KMS-11 (cell line): Measurements from ENCODE around the gene FOXA2.

Source experiments
- H2AFZ ChIP-seq: fragments of 200-600 bp; sonication (generic); 2 replicates; pipeline ENCODE4 v1.6.1; 2016; ENCODE audit warnings: antibody characterized with exemption, mixed run types, low read depth
- H3K27ac ChIP-seq: fragments of 200-600 bp; sonication (generic); 2 replicates; pipeline ENCODE4 v1.6.1; 2016; ENCODE audit warnings: mild to moderate bottlenecking, mixed run types
- H3K27me3 ChIP-seq: fragments of 200-600 bp; sonication (generic); 2 replicates; pipeline ENCODE4 v1.6.1; 2017; ENCODE audit warnings: mild to moderate bottlenecking, low read depth, mixed run types, moderate library complexity; ENCODE audit not compliant: insufficient read depth
- H3K36me3 ChIP-seq: fragments of 200-600 bp; sonication (generic); 2 replicates; pipeline ENCODE4 v1.6.1; 2017; ENCODE audit warnings: mild to moderate bottlenecking, mixed run types; ENCODE audit not compliant: insufficient read depth
- H3K4me1 ChIP-seq: fragments of 200-600 bp; sonication (generic); 2 replicates; pipeline ENCODE4 v1.6.1; 2016; ENCODE audit warnings: mild to moderate bottlenecking, low read depth, mixed run types; ENCODE audit not compliant: poor library complexity, severe bottlenecking
- H3K4me2 ChIP-seq: fragments of 200-600 bp; sonication (generic); 2 replicates; pipeline ENCODE4 v1.7.0; 2016; ENCODE audit warnings: mild to moderate bottlenecking, mixed run types
- H3K4me3 ChIP-seq: fragments of 200-600 bp; sonication (generic); IDR thresholded peaks from 2 replicates; pipeline ENCODE4 v1.6.1; 2017; ENCODE audit warnings: low read depth, low read length, mixed read lengths; ENCODE audit not compliant: insufficient read depth
- H3K79me2 ChIP-seq: fragments of 200-600 bp; sonication (generic); 2 replicates; pipeline ENCODE4 v1.6.1; 2016; ENCODE audit warnings: low read depth, mixed run types; ENCODE audit not compliant: insufficient read depth
- H3K9ac ChIP-seq: fragments of 200-600 bp; sonication (generic); 2 replicates; pipeline ENCODE4 v1.6.1; 2016; ENCODE audit warnings: mild to moderate bottlenecking, mixed run types
- H4K20me1 ChIP-seq: fragments of 200-600 bp; sonication (generic); 2 replicates; pipeline ENCODE4 v1.6.1; 2016; ENCODE audit warnings: mild to moderate bottlenecking, mixed run types; ENCODE audit not compliant: insufficient read depth
- TF ChIP-seq, protein P1 (sequence below): fragments of 200-600 bp; sonication (generic); conservative IDR thresholded peaks from 2 replicates; pipeline ENCODE4 v1.6.1; 2017; ENCODE audit warnings: low read depth, mild to moderate bottlenecking, antibody characterized with exemption, low read length, moderate library complexity, mixed read lengths

The FOXA2 gene

DNA sequence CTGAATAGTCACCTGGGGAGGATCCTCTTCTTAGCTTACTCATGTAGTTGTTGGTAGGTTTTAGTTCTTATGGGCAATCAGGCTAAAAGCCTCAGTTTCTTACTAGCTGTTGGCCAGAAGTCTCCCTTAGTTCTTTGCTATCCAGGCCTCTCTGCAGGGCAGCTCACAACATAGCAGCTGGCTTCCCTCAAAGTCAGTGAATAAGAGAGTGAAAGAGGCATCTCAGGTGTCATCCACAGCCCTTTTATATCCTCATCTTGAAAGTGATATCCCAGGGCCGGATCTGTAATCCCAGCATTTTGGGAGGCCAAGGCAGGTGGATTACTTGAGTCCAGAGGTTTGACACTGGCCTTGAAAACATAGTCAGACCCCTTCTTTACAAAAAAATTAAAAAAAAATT is 42.1 kb upstream of the FOXA2 start:
- Histone ChIP-seq H2AFZ (no peak overlapping the region), H3K27ac (no peak overlapping the region), H3K4me2 (no peak overlapping the region), H3K4me3 (no peak overlapping the region), H3K9ac (no peak overlapping the region), H3K4me1 (no peaks in the 10 kb centered on the region), H4K20me1 (no peaks in the 10 kb centered on the region), H3K27me3 (no peaks in the 10 kb centered on the region), H3K36me3 (no peaks in the 10 kb centered on the region), H3K79me2 (no peaks in the 10 kb centered on the region)
- TF ChIP-seq, protein P1, sequence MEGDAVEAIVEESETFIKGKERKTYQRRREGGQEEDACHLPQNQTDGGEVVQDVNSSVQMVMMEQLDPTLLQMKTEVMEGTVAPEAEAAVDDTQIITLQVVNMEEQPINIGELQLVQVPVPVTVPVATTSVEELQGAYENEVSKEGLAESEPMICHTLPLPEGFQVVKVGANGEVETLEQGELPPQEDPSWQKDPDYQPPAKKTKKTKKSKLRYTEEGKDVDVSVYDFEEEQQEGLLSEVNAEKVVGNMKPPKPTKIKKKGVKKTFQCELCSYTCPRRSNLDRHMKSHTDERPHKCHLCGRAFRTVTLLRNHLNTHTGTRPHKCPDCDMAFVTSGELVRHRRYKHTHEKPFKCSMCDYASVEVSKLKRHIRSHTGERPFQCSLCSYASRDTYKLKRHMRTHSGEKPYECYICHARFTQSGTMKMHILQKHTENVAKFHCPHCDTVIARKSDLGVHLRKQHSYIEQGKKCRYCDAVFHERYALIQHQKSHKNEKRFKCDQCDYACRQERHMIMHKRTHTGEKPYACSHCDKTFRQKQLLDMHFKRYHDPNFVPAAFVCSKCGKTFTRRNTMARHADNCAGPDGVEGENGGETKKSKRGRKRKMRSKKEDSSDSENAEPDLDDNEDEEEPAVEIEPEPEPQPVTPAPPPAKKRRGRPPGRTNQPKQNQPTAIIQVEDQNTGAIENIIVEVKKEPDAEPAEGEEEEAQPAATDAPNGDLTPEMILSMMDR = no peak

DNA sequence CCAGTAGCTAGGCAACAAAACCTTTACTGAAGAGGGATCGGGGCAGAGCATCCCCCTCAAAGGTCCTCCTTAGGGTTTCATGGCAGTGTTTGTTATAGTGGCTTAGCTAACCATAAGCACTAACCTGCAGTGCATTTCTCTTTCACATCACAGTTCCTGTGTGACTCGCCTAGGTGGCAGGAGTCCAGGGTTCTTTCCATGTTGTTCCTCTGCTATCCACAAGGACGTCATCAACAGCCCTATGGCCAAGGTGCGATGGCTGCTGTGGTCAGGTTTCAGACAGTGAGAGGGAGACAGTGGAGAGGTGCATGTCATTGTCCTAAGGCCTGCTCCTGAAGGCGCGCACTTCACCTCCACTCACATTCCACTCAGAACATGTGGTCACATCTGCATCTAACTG is 38.8 kb upstream of the FOXA2 start:
- Histone ChIP-seq H3K27me3 (no peaks in the 10 kb centered on the region), H3K4me2 (no peak overlapping the region), H4K20me1 (no peaks in the 10 kb centered on the region), H3K27ac (no peak overlapping the region), H3K4me3 (no peak overlapping the region), H3K36me3 (no peaks in the 10 kb centered on the region), H3K4me1 (no peaks in the 10 kb centered on the region), H3K9ac (no peak overlapping the region), H3K79me2 (no peaks in the 10 kb centered on the region), H2AFZ (no peak overlapping the region)
- TF ChIP-seq, protein P1 = no peak

DNA sequence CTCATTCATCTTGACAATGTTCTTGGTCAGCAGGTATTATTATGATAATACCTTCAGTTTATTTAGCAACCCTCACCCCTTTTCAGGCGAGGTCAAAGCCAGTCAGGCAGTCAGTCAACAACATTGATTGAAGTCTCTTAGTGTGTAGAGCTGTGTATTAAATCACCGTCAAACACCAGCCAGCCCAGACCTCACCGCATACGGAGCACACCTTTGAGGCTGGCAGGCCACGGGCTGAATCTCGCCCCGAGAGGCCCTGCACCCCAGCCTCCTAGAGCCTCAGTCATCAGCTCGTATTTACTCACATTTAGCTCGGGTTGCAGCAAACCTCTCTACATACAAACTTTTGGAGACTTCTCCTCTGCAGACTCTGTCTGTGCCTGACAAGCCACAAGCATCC is 36.0 kb upstream of the FOXA2 start:
- no peaks in the 10 kb centered on the region for H3K36me3 ChIP-seq
- no peaks in the 10 kb centered on the region for H3K4me1 ChIP-seq
- TF ChIP-seq, protein P1 = no peak
- no peak overlapping the region for H3K9ac ChIP-seq
- H4K20me1 ChIP-seq = no peaks in the 10 kb centered on the region
- H2AFZ ChIP-seq = no peak overlapping the region
- no peak overlapping the region for H3K27ac ChIP-seq
- no peaks in the 10 kb centered on the region for H3K79me2 ChIP-seq
- H3K27me3 ChIP-seq = no peaks in the 10 kb centered on the region
- no peak overlapping the region for H3K4me2 ChIP-seq
- no peak overlapping the region for H3K4me3 ChIP-seq

DNA sequence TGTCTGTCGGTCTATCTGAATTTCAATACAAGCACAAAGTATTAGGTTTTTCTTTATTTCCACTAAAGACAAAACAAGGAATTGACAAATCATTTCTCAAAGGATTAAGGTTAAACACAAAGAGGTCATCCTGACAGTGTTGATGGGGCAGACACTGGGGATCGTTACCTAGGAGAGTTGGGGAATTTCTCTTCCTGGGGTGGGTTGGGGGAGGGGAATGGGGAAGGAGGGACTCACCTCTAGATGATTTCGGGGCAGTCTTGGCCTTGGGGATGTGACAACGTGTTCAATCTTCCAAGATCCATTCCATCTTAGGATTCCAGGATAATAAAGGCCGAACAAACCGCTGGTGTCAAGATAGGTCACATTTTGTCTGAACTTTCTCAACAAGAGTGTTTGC is 35.4 kb upstream of the FOXA2 start:
- Histone ChIP-seq H3K4me1 (no peaks in the 10 kb centered on the region), H2AFZ (no peak overlapping the region), H3K79me2 (no peaks in the 10 kb centered on the region), H3K36me3 (no peaks in the 10 kb centered on the region), H3K4me2 (no peak overlapping the region), H3K27me3 (no peaks in the 10 kb centered on the region), H3K27ac (no peak overlapping the region), H3K4me3 (no peak overlapping the region), H4K20me1 (no peaks in the 10 kb centered on the region), H3K9ac (no peak overlapping the region)
- TF ChIP-seq, protein P1 = no peak

DNA sequence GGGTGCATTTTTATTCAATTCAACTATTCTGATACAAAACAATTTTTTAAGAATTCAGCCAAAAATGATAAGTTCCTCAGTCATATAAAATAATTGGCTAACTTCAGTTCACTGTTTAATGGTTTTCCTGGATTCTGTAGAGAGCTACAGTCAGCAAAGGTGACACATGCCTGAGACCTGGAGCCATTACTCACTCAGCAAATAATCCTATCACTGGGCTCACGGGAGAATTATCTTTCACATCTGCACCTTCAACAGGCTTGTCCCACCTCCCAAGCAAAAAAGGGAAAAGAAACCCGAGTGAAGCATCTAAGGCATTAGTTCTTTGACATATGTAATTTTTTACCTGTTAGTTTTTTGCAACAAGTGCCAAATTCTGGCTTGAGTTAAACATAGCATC is 34.9 kb upstream of the FOXA2 start:
- H3K27ac ChIP-seq = no peak overlapping the region
- H3K9ac ChIP-seq = no peak overlapping the region
- no peaks in the 10 kb centered on the region for H3K79me2 ChIP-seq
- H4K20me1 ChIP-seq = no peaks in the 10 kb centered on the region
- H2AFZ ChIP-seq = no peak overlapping the region
- H3K27me3 ChIP-seq = no peaks in the 10 kb centered on the region
- no peaks in the 10 kb centered on the region for H3K36me3 ChIP-seq
- no peak overlapping the region for H3K4me3 ChIP-seq
- TF ChIP-seq, protein P1 = no peak
- H3K4me1 ChIP-seq = no peaks in the 10 kb centered on the region
- no peak overlapping the region for H3K4me2 ChIP-seq
